GM19043 (cell line): ENCODE data around the gene PKD1L1.
"Not testable (repeated sequence)": the region's sequence is repeated elsewhere in the genome, so short reads cannot be mapped to it uniquely, and the experiment has no call there.

Source experiments
- ATAC-seq: cut with Tn5 transposase; IDR thresholded peaks from one replicate; pipeline ENCODE4 v1.9.1; 2021; ENCODE audit warnings: low read depth; ENCODE audit not compliant: unreplicated experiment

The PKD1L1 gene

DNA sequence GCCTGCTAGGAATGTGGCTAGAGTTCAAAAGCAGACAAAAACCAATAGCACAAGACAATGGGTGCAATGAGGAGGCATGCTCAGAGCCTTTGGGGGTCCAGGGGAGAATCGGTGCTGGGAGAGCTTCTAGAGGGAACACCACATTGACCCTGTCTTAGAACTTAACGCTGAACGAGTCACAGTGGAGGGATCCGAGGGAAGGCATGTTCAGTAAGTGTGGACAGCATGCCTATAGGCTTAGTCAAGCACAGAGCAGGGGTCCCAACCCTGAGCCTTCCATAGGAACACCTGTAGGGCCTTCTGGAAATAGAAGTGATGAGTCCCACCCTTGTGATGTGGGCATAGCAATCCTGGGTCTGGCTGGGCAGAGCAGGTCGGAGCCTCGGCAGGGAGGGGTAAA lies 148.7 kb downstream of the PKD1L1 start:
- no peak for ATAC-seq

DNA sequence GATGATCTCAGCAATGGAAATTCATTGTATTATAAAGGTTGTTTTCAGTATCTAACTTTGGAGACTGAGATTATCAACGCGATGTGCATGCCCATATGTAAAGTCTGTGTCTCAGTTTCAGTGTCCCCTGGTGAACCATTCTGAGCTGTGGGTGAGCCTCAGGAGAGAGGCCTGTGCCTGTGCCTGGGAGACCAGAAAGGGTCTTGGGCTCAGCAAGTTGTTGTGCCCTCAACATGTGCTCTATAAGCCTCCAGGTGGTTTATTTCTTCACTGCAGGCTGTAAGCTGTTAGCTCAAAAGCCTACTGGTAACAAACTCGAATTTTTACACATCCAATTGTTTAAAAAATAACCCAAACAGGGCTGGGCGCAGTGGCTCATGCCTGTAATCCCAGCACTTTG lies 151.9 kb downstream of the PKD1L1 start:
- ATAC-seq = no peak

DNA sequence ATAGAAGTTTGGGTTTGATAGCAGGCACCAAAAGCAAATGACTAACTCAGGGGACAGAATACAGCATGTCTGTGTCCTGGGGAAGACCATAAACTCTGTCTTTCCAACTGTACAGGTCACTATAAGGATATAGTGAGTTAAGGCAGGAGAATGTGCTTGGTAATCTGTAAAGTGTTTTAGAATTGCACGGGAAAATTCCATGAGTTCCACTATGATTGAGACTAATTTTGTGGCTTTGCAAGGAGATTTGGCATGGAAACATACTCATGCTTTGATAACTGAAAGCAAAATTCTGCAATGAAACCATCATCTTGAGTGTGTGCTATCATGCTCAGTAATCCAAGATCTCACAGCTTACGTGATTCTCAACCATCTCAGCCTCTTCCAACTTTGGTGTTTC lies 152.6 kb downstream of the PKD1L1 start:
- no peak for ATAC-seq

DNA sequence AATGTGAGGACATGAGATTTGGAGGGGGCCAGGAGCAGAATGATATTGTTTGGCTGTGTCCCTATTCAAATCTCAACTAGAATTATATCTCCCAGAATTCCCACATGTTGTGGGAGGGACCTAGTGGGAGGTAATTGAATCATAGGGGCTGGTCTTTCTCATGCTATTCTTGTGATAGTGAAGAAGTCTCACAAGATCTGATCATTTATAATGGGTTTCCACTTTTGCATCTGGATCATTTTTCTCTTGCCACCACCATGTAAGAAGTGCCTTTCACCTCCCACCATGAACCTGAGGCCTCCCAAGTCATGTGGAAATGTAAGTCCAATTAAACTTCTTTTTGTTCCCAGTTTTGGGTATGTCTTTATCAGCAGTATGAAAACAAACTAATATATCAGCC lies 153.1 kb downstream of the PKD1L1 start:
- ATAC-seq = not testable (repeated sequence)

DNA sequence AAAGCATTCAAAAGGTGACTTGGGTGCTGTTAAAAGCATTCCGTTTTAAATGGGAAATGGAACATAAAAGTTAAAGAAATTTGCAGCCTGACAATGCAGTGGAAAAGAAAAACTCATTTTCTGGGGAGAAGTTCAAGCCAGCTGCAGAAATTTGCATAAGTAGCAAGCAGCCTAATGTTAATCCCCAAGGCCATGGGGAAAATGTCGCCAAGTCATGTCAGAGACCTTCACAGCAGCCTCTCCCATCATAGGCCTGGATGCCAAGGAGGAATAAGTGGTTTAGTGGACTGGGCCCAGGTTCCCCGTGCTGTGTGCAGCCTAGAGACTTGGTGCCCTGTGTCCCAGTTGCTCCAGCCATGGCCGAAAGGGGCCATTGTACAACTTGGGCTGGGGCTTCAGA lies 154.2 kb downstream of the PKD1L1 start:
- ATAC-seq = no peak

DNA sequence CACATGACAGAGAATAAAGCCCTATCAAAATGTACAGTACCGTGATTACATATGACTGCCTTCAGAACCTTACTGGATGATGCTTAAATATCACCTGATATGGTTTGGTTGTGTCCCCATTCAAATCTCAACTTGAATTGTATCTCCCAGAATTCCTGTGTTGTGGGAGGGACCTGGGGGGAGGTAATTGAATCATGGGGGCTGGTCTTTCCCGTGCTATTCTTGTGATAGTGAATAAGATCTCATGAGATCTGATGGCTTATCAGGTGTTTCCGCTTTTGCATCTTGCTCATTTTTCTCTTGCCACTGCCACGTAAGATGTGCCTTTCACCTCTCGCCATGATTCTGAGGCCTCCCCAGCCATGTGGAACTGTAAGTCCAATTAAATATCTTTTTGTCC lies 155.1 kb downstream of the PKD1L1 start:
- ATAC-seq = not testable (repeated sequence)

DNA sequence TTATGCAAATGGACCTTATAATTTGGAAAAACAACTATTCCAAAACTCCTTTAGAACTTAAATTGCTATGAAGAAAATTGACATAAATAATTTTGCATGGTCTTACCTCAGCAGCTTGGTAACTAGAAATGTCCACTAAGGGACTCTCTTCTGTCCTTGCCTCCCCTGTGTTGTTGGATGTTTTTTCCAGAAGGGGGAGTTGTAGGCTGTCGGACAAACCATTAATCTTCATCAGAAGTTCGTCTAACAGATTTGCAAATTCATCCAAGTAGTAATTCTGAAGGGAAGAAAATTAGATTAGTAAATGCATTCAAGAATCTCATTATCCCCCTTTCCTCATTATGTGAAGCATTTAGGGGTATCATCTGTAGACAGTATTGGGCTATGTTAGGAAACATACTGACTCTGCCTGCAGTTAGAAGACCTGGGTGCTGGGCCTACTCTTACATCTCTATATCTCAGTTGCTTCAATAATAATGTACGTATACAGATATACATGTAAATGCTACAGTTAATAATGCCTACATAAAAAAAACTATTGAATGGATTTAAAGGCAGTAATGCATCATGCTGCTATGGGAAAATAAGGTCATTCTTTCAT lies 155.6 kb downstream of the PKD1L1 start:
- no peak for ATAC-seq

DNA sequence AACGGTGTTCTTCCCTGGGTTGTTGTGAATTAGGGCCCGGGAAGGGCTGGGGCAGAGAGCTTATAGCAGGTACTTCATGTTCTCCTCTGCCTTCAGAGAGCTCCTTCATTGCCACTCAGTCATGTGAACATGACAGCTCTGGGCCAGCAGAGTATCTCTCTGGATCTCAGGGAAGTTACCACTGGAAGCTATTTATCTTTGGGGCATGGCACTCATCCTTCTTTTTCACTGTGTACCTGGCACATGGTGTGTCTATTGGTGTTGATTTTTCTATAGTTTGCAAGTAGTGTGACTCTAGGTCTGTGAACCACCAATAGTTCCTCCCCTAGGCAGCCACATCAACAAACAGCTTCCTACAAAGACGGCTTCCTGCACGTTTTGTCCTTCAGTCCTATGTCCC lies 156.6 kb downstream of the PKD1L1 start:
- ATAC-seq = no peak

DNA sequence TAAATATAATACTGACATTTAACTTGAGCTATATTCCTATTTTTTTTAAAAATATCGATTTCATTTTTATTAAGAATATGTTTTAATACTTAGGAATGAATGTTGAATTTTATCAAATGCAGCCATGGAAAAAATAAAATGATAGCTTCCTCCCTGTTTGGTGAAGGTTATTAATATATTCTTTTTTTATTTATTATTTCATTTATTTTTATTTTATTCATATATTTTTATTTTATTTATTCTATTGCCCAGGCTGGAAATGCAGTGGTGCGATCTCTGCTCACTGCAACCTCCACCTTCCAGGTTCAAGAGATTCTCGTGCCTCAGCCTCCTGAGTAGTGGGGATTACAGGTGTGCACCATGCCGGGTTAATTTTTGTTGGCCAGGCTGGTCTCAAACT lies 160.2 kb downstream of the PKD1L1 start:
- no peak for ATAC-seq

DNA sequence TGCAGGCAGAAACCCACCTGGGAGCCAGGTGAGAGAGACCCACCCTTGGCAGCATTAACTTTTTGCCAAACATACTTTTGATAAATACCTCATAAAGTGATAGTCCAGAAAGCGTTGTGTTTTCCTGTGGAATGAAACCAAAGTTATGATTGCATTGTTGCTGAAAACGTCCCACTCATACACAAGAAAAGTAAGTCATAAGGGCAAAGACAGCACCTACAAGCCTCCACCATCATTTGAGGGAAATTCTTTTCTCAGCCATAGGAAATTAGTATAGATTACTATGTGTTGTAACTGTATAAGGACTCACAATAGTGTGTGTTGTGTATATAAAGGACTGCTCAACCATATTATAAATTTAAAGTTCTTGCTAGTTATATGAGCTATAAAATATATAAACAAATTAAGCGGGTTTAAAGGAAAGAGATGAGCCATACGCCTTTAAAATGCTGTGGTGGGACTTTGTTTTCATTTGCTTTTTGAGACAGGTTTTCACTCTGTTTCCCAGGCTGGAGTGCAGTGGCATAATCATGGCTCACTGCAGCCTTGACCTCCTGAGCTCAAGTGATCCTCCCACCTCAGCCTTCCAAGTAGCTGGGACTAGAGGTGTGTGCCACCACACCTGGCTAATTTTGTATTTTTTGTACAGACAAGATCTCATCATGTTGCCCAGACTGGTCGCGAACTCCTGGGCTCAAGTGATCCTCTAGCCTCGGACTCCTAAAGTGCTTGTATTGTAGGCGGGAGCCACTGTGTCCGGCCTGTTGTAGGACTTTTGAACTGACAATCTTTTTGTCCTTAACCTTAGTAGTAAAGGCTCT lies 160.8 kb downstream of the PKD1L1 start:
- ATAC-seq = no peak

DNA sequence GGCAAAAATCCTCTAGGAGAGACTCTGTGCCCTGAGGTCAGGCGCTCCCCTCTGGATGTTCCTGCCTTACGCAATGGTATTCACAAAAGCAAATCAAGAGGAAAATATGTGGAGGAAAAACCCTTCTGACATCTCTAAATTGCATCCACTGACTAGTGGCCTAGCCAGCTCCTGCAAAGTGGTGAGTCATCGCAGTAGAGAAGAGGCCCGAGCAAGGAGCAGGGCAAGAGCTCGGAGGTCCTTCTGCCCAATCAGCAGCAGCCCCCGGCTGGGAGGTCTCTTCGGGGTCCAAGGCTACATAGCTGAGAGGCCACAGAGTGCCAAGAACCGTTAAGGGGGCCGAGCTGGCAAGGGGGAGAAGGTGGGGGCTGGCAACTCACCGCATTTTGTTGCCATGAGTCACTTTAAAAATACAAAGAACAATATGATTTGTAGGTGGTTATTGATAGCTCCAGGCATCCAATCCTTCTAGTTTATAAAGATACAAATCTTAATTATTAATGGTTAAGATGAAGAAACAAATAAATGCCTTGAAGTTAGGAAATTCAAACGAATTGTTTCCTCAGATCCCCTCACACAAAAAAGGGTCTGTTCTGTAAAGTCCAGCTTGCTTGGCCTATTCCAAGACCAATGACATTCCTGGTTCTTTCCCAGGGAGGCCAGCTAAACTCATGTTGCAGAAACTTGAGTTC lies 161.6 kb downstream of the PKD1L1 start:
- ATAC-seq = no peak

DNA sequence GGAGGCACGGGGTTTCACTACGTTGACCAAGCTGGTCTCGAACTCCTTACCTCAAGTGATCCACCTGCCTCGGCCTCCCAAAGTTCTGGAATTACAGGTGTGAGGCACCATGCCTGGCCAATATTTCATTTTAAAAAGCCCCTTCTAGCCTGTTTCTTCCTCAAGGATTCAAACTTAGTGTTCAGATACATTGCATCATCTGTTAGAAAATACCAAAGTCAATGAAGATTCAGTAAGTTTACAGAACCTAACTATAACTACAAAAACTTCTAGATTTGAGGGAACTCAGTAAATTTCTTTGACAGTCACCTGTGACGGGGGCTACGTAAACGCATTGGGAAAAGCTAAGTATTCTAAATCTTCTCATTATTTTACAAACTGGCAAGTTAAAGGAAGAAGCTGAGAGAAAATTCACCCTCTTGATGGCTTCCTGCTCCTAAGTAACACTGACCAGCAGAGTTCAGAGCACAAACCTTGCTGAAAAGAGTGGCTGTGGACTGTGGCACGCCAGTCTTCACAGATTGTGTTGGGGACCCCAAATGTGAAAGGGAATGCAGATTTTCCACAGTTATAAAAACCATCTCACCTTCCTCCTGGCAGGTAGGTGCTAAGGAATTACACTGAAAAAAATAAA lies 162.2 kb downstream of the PKD1L1 start:
- ATAC-seq = no peak

DNA sequence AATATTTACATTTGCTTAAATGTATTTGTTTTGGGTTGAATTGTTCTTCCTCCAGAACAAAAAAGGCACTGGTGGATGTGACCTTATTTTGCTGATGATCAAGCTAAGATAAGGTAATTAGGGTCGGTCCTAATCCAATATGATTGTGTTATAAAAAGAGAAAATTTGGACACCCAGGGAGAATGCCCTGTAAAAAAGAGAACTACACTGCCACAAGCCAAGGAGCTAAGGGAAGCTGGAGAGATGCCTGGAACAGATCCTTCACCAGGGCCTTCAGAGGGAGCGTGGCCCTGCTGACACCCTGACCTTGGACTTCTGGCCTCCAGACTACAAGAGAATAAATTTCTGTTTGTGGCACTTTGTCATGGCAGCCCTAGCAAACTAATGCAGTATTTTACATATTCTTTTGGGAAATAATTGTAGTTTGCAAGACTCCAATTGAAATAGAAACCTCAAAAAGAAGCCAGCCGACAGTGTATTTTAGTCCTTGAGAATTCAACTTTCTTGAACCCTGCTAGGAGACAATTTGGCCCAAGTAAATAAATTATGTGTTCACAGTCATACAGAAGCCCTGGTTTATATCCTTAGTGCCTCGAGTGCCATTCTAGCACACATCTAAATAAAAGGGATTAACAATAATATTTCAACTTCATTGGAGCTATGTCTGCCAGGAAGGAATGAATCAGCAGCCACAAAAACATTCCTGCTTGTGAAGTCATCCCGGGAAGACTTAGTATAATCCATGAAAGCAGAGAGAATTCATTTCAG lies 164.6 kb downstream of the PKD1L1 start:
- no peak for ATAC-seq

DNA sequence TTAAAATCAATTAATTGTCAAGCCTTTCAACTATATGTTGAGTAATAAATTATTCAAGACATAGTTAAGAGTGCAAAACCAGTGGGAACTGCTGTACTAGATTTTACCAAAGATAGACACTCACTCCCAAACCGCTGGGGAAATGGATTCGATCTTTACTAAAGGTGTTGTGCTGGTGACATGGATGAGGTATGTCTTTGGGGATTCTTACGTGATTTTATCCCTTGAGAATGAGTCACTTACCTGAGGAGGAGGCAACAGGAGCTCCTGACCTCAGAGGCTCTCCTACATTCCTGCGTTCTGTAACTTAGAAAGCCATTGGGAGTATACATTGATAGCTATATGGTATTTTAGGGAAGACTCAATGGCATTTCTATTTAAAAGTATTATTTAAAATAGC lies 165.5 kb downstream of the PKD1L1 start:
- ATAC-seq = no peak

DNA sequence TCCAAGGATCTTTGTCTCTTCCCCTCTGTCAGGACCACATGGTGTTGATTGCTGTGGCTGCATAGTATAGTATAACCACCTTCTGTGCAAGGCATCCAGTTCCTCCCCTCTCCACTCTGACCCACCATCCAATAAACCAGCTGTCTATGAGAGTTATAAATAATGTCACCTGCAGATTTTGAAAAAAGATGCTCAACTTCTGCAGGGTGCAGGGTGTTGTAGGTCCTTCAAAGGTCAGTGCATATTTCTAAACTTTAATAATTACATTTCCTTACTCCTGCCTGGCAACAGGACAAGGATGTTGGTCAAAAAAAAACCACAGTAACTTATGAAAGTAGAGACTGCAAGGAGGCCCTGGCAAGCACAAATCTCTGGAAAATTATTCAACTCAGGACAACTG lies 166.2 kb downstream of the PKD1L1 start:
- no peak for ATAC-seq

DNA sequence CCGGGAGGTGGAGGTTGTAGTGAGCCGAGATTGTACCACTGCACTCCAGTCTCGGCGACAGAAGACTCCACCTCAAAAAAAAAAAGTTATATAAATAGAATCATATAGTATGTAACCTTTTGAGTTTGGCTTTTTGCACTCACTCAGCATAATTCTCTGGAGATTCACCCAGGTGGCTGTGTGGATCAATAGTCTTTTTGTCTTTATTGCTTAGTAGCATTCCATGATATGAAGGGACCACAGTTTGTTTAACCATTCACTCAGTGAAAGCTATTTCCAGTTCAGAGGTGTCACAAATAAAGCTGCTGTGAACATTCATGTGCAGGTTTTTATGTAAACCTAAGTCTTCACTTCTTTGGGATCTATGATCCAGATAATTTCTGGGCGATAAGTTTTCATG lies 167.7 kb downstream of the PKD1L1 start:
- ATAC-seq = no peak

DNA sequence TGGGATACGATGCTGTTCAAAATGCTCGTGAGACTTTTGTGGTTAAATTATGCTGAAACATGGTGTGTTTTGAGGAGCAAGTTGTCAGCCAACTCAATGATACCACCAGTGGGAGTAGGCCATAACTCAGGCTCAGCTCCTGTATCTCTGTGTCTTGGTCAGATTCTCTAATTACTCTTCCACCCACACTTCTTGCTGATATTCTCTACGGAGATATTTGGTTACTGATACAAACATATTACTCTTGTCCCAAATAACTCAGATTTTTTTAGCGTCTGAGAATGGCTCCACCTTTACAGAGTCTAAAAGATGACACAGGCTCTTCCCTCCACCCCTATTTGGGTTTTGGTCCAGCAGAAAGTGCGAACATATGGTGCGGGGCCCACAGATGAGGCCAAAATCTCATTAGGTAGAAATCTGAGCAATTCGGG lies 168.9 kb downstream of the PKD1L1 start:
- ATAC-seq = no peak

DNA sequence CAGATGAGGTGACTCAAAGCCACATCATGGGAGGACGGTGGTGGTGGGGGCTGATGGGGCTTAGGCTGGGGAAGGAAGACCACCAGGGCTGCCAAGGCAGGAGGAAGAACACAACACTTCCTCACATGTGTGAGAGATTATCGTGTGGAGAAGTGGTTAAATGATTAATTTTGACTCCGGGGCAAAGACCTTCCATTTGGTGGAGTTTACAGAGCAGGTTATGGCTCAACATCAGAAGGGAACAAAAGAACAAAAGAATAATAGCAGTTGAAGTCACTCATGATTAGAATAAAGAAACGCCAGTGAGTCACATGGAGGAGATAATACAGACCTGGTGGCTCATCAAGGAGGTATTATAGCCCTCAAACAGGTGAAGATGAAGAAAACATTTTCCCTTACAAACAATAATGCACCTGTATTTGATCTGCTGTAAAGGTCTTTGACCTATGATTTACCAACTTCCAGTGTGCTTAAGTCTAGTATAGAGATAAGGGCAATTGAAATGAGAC lies 170.1 kb downstream of the PKD1L1 start:
- no peak for ATAC-seq

DNA sequence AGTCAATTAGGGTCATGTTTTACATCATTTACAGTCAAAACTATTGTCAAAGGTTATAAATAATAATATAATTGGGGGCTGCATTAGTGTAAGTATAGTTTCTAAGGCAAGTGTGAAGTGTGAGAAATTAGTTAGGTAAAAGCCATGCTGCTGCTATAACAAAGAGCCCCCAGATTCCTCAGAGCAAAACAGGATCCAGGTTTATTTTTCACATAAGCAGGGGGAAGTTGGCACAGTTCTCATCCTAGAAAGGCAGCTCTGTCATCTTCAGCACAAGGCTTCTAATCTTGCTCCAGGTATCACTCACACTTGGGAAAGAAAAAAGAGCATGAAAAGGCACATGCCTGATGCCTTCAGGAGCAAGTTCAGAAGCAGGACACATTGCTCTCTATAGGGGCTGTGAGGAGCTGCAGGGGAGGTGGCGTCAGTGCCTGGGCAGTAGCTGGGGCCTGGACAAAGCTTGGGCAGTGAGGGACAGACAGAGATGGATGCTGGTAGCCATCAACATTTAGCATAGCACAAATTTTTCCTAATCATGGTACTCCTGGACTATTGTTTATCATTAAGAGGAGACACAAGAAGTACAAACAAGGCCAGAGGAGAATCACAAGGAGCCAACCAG lies 170.6 kb downstream of the PKD1L1 start:
- ATAC-seq = no peak

DNA sequence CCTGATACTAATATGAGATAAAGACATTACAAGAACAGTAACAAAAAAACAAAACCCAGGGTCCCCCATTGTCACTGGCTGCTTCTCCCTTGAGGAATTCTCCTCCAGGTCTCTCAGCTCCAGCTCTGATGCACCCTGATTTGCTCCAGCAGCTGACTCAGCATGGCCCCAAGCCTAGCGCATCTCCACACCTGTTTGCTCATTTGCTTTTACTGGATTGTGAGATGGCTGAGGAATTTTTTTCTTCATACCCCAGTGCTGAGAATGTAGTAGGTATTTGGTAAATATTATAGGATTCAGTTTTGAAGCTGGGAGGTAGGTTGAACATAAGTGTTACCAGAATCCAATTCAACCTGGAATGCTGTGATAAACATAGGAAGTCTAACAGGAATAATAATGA lies 171.9 kb downstream of the PKD1L1 start:
- ATAC-seq = no peak
